Gastrocnemius medialis (tissue), 4 donors: ENCODE data around the gene MCF2L. TPM values are rescaled to one million over a fixed set of nuclear protein-coding genes. Genes with fewer than 3 reads are reported as not detected.

Experiments
- ATAC-seq, 2 donors: fragments of 150-250 bp; one replicate each; pipeline ENCODE4 v1.9.1; 2016
- DNase-seq, 2 donors: peaks; one replicate each; pipeline ENCODE4 v3.0.0-alpha.2; 2019
- H3K27ac ChIP-seq, 4 donors: fragments of 200-600 bp; sonication (generic); 1 replicate in 1 of 4; 2 replicates in 3 of 4; pipeline ENCODE4 v1.5.1; 2016 to 2018; ENCODE audit warnings: mild to moderate bottlenecking in 2 of 4, moderate library complexity in 1 of 4
- H3K27me3 ChIP-seq, 3 donors: fragments of 200-600 bp; sonication (generic) in 2 of 3; 1 replicate in 1 of 3; 2 replicates in 2 of 3; pipeline versions ENCODE4 v1.5.1 to v1.6.0; 2016 to 2019; ENCODE audit warnings: mild to moderate bottlenecking in 1 of 3, moderate library complexity in 1 of 3
- H3K36me3 ChIP-seq, 2 donors: fragments of 200-600 bp; sonication (generic) in 1 of 2; one replicate each; pipeline ENCODE4 v1.5.1; 2017 to 2018
- H3K4me1 ChIP-seq, 2 donors: fragments of 200-600 bp; sonication (generic) in 1 of 2; one replicate each; pipeline ENCODE4 v1.5.1; 2016 to 2017; ENCODE audit warnings: mild to moderate bottlenecking in 2 of 2
- H3K4me3 ChIP-seq, 4 donors: fragments of 200-600 bp; sonication (generic) in 3 of 4; 1 replicate in 1 of 4; 2 replicates in 3 of 4; pipeline ENCODE4 v1.5.1; 2016 to 2019; ENCODE audit warnings: mild to moderate bottlenecking in 2 of 4
- H3K9me3 ChIP-seq, 3 donors: fragments of 200-600 bp; sonication (generic) in 2 of 3; 1 replicate in 1 of 3; 2 replicates in 2 of 3; pipeline ENCODE4 v1.5.1; 2016 to 2019
- CTCF ChIP-seq, 5 experiments: fragments of 450-650 bp in 3 of 5; fragments of 200-600 bp in 2 of 5; sonication (generic) in 2 of 5; IDR thresholded peaks in 4 of 5; conservative IDR thresholded peaks in 1 of 5; 1 replicate in 4 of 5; 2 replicates in 1 of 5; pipeline ENCODE4 v1.5.1; 2016 to 2019; ENCODE audit warnings: antibody characterized with exemption in 5 of 5, mild to moderate bottlenecking in 3 of 5, moderate library complexity in 3 of 5
- POLR2A ChIP-seq, 2 donors: fragments of 450-650 bp; IDR thresholded peaks; one replicate each; pipeline ENCODE4 v1.6.1; 2017; ENCODE audit warnings: antibody characterized with exemption in 2 of 2, mild to moderate bottlenecking in 2 of 2, moderate library complexity in 2 of 2
- in situ Hi-C, 4 donors: fragments of 200-750 bp; cut with MboI; loops; one replicate each; pipeline versions ENCODE4 v1.15.0 to v1.8.0; 2017; ENCODE audit warnings: low sequenced_read_pairs in 4 of 4
- intact Hi-C: fragments of 100-400 bp; cut with DNase I; formaldehyde crosslinking; loops from one replicate; pipeline ENCODE4 v1.15.1; 2023; ENCODE audit warnings: low total_unique reads
- total RNA-seq, 4 donors: library from RNA; depleted of rRNA; stranded (reverse); fragments of >200 nt; gene quantifications; one replicate each; pipeline versions ENCODE4 v1.1.0 to v1.2.3, GENCODE V29; 2016

Gene MCF2L
- total RNA-seq, 4 donors from 2014 or later: 16.1 to 21.2 (median 19.4) TPM

GRCh38 chr13:113009743-113010509, 40.9 kb downstream of the MCF2L start:
- Histone ChIP-seq H3K4me3 (no peak overlapping the region), H3K4me1 (no peaks in the 10 kb centered on the region), H3K36me3 (no peaks in the 10 kb centered on the region), H3K9me3 (no peaks in the 10 kb centered on the region), H3K27ac (peak overlapping the region in 3 of 4 donors; percentile 12 to 48 (median 33)), H3K27me3 (peaks cover 0 to 4% (median 0%) of the 10 kb centered on the region in 3 donors)
- in situ Hi-C loops (no loop called here), intact Hi-C loops (no loop called here)
- DNase-seq (no peak), ATAC-seq (peak in 1 of 2 donors; percentile 62)
- TF ChIP-seq POLR2A (IDR thresholded peaks at IDR 0.05) (no peak), CTCF (IDR thresholded peaks at IDR 0.05 in 4 of 5, conservative IDR thresholded peaks at IDR 0.05 in 1 of 5) (no peak)

GRCh38 chr13:113010510-113010865, 41.5 kb downstream of the MCF2L start:
- Histone ChIP-seq H3K4me3 (no peak overlapping the region), H3K4me1 (no peaks in the 10 kb centered on the region), H3K27ac (peak overlapping the region in 2 of 4 donors; percentile 33 to 48), H3K36me3 (no peaks in the 10 kb centered on the region), H3K27me3 (peaks cover 0 to 4% (median 0%) of the 10 kb centered on the region in 3 donors), H3K9me3 (no peaks in the 10 kb centered on the region)
- no peak for ATAC-seq
- intact Hi-C loops: no loop called here
- in situ Hi-C loops: no loop called here
- no peak for TF ChIP-seq CTCF (IDR thresholded peaks at IDR 0.05 in 4 of 5, conservative IDR thresholded peaks at IDR 0.05 in 1 of 5)
- no peak for TF ChIP-seq POLR2A (IDR thresholded peaks at IDR 0.05)
- DNase-seq: no peak

- Histone ChIP-seq H3K4me1 (no peaks in the 10 kb centered on the region), H3K36me3 (no peaks in the 10 kb centered on the region), H3K4me3 (no peak overlapping the region), H3K27me3 (peaks cover 0 to 4% (median 2%) of the 10 kb centered on the region in 3 donors), H3K27ac (no peak overlapping the region), H3K9me3 (no peaks in the 10 kb centered on the region)
- in situ Hi-C loops (no loop called here), intact Hi-C loops (no loop called here)
- no peak for ATAC-seq
- no peak for DNase-seq
- TF ChIP-seq CTCF (IDR thresholded peaks at IDR 0.05 in 4 of 5, conservative IDR thresholded peaks at IDR 0.05 in 1 of 5): no peak
- TF ChIP-seq POLR2A (IDR thresholded peaks at IDR 0.05): no peak
Measured at GRCh38 chr13:113013303-113013702, 44.3 kb downstream of the MCF2L start.

- no peak for ATAC-seq
- no peaks in the 10 kb centered on the region for H3K9me3 ChIP-seq
- no peaks in the 10 kb centered on the region for H3K36me3 ChIP-seq
- H3K4me1 ChIP-seq: no peaks in the 10 kb centered on the region
- intact Hi-C loops: no loop called here
- no peak overlapping the region for H3K4me3 ChIP-seq
- no peak for DNase-seq
- H3K27me3 ChIP-seq: peaks cover 0 to 2% (median 0%) of the 10 kb centered on the region in 3 donors
- H3K27ac ChIP-seq: no peak overlapping the region
- TF ChIP-seq CTCF (IDR thresholded peaks at IDR 0.05 in 4 of 5, conservative IDR thresholded peaks at IDR 0.05 in 1 of 5): no peak
- TF ChIP-seq POLR2A (IDR thresholded peaks at IDR 0.05): no peak
- in situ Hi-C loops: no loop called here
Measured at GRCh38 chr13:113013878-113014751, 45.1 kb downstream of the MCF2L start.
